EL (cell line): Measurements from ENCODE around the gene SPAST.
A peak's percentile ranks its signal among the peaks of the same experiment; 100 is the strongest.
"Not testable (repeated sequence)": the region's sequence is repeated elsewhere in the genome, so short reads cannot be mapped to it uniquely, and the experiment has no call there.

Source experiments
- DNase-seq: peaks from one replicate; pipeline ENCODE4 v3.0.0-alpha.2; 2016

SPAST gene

DNA sequence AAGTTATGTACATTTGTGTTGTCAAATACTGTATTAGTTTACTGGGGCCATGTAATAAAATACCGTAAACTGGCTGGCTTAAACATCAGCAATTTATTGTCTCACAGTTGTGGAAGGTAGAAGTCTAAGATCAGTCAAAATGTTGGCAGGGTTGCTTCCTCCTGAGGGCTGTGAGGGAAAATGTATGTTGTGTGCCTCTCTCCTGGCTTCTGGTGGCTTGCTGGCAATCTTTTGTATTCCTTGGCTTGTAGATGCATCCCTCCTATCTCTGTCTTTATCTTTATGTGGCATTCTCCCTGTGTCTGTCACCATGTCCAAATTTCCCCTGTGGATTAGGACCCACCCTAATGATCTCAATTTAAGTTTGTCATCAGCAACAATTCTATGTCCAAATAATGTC lies 65.3 kb downstream of the SPAST start:
- no peak for DNase-seq

- no peak for DNase-seq
Observed at GRCh38 chr2:32129086-32129485, 65.7 kb downstream of the SPAST start.

DNA sequence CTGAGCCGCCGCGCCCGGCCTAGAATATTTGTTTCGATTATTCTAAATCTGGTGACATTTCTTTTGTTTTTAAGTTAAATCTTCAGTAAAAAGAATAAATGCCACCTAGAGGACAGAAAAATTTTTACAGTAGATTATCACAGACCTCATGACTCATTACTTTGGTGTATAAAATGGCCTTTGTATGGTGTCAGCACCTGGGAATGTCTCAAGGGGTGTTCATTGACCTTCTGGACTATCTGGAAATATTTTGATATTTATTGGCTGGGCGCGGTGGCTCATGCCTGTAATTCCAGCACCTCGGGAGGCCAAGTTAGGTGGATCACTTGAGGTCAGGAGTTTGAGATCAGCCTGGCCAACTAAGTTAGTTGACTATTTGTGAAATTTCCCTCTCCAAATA lies 72.1 kb downstream of the SPAST start:
- peak; percentile 86 for DNase-seq

GRCh38 chr2:32136097-32136496 lies 72.7 kb downstream of the SPAST start:
- DNase-seq = peak; percentile 37

DNA sequence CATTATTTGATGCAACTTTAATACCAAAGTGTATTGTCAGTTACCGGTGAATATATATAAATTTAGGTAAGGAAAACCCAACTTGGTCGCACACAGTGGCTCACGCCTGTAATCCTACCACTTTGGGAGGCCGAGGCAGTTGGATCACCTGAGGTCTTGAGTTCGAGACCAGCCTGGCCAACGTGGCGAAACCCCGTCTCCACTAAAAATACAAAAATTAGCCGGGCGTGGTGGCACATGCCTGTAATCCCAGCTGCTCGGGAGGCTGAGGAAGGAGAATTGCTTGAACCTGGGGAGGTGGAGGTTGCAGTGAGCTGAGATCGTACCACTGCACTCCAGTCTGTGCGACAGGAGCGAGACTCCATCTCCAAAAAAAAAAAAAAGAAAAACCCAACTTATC lies 88.2 kb downstream of the SPAST start:
- DNase-seq = not testable (repeated sequence)

GRCh38 chr2:32159678-32160077 lies 96.3 kb downstream of the SPAST start:
- DNase-seq = no peak

- no peak for DNase-seq
Observed at GRCh38 chr2:32161296-32161695, 97.9 kb downstream of the SPAST start.

DNA sequence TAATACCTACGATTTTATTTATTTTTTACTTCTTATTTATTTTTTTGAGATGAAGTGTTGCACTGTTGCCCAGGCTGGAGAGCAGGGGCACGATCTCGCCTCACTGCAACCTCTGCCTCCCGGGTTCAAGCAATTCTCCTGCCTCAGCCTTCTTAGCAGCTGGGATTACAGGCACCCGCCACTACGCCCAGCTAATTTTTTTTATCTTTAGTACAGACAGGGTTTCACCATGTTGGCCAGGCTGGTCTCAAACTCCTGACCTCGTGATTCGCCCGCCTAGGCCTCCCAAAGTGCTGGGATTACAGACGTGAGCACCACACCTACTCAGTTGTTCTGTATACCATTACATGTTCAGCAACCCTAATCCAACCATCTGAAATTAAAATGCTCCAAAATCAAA lies 100.9 kb downstream of the SPAST start:
- not testable (repeated sequence) for DNase-seq

DNA sequence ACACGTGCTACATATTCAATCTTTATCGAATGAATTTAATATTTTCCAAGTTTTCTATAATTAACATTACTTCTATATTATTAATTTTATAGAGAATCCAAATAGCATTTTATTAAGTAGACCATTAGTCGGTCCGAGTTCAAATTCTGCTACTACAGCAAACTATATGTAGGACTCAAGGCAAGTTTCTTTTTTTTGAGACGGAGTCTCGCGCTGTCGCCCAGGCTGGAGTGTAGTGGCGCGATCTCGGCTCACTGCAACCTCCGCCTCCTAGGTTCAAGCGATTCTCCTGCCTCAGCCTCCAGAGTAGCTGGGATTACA lies 101.6 kb downstream of the SPAST start:
- DNase-seq = peak; percentile 4

DNA sequence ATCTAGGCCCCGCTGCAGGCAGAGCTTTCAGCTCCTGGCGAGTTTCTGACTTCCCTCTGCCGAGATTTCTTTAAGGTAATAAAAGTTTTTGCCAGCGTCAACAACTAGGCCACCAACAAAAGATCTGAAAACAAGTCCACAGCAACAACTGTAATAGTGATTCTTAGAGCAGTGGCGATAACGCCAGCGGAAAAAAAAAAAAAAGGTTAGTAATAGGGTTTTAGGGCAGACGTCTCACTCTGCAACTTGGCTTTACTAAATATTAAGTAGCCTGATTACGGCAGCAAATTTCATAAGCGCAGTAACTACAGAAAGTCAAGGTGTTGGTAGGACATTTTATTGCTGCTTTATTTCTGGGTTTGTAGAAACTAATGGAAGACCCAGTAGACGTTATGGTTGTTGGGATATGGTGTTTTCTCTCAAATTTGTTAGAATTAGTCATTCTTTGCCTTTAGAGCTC lies 102.8 kb downstream of the SPAST start:
- DNase-seq = no peak

- no peak for DNase-seq
Observed at GRCh38 chr2:32168513-32168912, 105.2 kb downstream of the SPAST start.

GRCh38 chr2:32172870-32173269 lies 109.5 kb downstream of the SPAST start:
- DNase-seq = no peak

GRCh38 chr2:32182667-32183066 lies 119.3 kb downstream of the SPAST start:
- DNase-seq = no peak

DNA sequence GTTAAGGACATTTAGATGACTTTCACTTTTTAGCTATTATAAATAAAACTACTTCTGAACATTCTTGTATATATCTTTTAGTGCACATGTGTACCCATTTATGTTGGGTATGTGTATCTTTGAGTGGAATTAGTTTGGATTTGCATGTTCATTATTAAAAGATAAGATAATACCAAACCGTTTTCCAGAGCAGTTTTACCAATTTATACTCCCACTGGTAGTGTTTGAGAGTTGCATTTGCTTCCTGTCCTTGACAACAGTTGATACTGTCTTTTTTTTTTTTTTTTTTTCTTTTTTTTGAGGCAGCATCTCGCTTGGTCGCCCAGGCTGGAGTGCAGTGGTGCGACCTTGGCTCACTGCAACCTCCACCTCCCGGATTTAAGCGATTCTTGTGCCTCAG lies 125.7 kb downstream of the SPAST start:
- no peak for DNase-seq

DNA sequence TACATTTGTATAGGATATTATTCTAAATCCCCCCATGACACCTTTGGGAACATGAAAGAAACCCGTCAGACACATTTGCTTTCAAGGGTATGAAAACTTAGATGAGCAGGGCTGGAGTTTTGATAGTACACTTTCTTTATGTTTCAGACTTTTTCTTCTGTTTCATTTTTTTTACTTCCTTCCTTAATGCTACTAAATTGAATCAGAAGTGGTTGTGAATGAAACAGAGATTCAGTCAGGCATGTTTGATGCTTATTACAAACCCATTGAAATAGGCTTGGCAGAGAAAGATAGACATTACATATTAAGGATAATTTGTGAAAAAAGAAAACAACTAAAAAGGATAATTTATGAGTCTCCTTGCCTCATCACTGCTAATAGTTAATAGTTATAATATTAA lies 129.1 kb downstream of the SPAST start:
- no peak for DNase-seq

GRCh38 chr2:32200814-32201213 lies 137.5 kb downstream of the SPAST start:
- DNase-seq = no peak

GRCh38 chr2:32203428-32203827 lies 140.1 kb downstream of the SPAST start:
- DNase-seq = not testable (repeated sequence)
